Retinal pigment epithelial cell (primary cell): ENCODE data around the gene CARHSP1.
"Not testable (repeated sequence)": the region's sequence is repeated elsewhere in the genome, so short reads cannot be mapped to it uniquely, and the experiment has no call there.

Source experiments
- DNase-seq: peaks from one replicate; pipeline ENCODE4 v3.0.0-alpha.2; 2010; ENCODE audit warnings: low read depth
- H3K4me3 ChIP-seq: 2 replicates; pipeline ENCODE4 v1.5.1; 2011; ENCODE audit warnings: mild to moderate bottlenecking, low read length, control low read depth, moderate library complexity
- CTCF ChIP-seq: conservative IDR thresholded peaks from 2 replicates; pipeline ENCODE4 v1.5.1; 2011; ENCODE audit warnings: low read depth, low read length, control low read depth, inconsistent platforms

The CARHSP1 gene

DNA sequence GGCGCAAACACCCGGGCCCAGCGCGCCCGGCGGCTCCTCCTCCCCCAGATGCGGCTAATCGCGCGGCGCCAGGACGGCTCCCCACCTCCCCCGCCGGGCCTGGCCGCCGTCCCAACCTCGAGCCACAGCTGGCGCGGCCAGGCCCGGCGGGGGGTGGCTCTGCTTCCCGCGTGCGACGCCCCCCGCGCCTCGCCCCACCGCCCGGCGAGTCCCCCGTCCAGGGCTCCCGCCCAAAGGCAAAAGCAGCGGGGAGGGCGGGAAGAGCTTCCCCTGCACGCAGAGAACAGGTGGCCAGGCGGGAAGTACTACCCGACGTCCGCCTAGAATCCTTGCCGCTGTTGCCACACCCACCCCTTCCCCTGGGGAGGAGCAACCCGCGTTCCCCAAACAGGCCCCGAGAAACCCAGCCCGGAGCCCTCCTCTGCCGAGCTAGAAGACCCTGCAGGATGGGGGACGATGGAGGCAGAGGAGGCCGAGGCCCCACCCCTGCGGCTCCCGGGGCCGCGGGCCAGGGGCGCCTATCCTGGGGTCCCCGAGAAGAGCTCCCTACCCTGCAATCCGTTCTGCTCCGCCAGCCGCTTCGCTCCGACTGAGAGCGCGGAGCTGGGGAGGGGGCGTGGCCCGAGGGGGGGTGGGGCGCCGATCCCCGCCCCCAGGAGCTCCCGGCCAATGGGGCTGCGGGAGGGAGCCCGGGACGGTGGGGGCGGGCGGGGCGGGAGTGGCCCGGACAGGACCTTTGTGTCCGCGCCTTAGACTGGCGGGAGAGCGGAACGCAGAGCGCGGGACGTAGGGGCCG is at the start of gene CARHSP1:
Gene CARHSP1 (minus strand): TSS at position 591 of the 796 bp plus-strand sequence. CDS start 9,678 bp downstream, outside the sequence.
- DNase-seq, result peak; percentile 49
- H3K4me3 ChIP-seq, result peak within 1 kb of the TSS; percentile 73
- no peak for TF ChIP-seq CTCF

DNA sequence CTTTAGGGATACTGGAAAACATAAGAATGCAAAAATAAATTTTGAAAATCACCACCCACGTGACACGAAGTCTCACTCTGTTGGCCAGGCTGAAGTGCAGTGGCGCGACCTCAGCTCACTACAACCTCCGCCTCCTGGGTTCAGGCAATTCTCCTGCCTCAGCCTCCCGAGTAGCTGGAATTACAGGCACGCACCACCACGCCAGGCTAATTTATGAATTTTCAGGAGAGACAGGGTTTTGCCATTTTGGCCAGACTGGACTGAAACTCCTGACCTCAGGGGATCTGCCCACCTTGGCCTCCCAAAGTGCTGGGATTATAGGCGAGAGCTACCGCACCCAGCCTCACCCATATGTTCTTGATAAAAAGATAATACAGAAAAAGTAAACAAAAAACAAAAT is 48.5 kb upstream of the CARHSP1 start:
- not testable (repeated sequence) for H3K4me3 ChIP-seq, DNase-seq

GRCh38 chr16:8916541-8917225 is 47.9 kb upstream of the CARHSP1 start:
- no peak for TF ChIP-seq CTCF
- H3K4me3 ChIP-seq, result no peak overlapping the region

GRCh38 chr16:8915722-8916301 is 47.0 kb upstream of the CARHSP1 start:
- DNase-seq, result no peak
- H3K4me3 ChIP-seq, result no peak overlapping the region
- no peak for TF ChIP-seq CTCF

More at GRCh38 chr16:8916541-8917225, 47.9 kb upstream of the CARHSP1 start:
- DNase-seq, result no peak

GRCh38 chr16:8914098-8914497 is 45.3 kb upstream of the CARHSP1 start:
- H3K4me3 ChIP-seq, result no peak overlapping the region
- DNase-seq, result no peak

GRCh38 chr16:8912793-8913192 is 44.0 kb upstream of the CARHSP1 start:
- no peak for TF ChIP-seq CTCF
- DNase-seq, result no peak
- no peak overlapping the region for H3K4me3 ChIP-seq

More at GRCh38 chr16:8914098-8914497, 45.3 kb upstream of the CARHSP1 start:
- TF ChIP-seq CTCF, result no peak

DNA sequence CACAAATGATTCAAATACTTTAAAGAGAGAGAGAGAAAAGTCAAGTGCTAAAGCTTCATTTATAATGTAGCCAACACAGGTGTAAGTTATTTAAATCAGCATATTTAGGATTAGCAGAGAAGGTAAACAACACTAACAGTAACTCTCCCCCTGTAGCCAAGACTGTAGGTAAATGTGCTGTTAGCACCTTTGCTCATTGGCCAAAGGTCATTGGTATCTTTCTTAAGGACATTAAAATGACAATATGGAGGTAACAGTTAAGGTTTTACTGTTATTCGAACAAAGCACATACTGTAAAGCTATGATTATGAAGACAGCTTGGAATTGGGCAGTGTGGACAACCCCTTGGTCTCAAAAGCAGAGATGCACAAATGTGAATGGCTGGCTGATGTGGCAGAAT is 42.0 kb upstream of the CARHSP1 start:
- no peak for TF ChIP-seq CTCF
- DNase-seq, result no peak
- no peak overlapping the region for H3K4me3 ChIP-seq
